Hepatocyte (in vitro differentiated cells): ENCODE results near the gene KPNB1.

Experiments
- EZH2 ChIP-seq: fragments of 200-600 bp; sonication (generic); IDR thresholded peaks from 2 replicates; pipeline ENCODE4 v1.6.1; 2016; ENCODE audit warnings: antibody characterized with exemption, mild to moderate bottlenecking, borderline replicate concordance
- TF ChIP-seq, protein P1 (sequence below): fragments of 200-600 bp; sonication (generic); IDR thresholded peaks from 2 replicates; pipeline ENCODE4 v1.5.1; 2016; ENCODE audit warnings: antibody characterized with exemption, mild to moderate bottlenecking; ENCODE audit not compliant: poor library complexity

DNA sequence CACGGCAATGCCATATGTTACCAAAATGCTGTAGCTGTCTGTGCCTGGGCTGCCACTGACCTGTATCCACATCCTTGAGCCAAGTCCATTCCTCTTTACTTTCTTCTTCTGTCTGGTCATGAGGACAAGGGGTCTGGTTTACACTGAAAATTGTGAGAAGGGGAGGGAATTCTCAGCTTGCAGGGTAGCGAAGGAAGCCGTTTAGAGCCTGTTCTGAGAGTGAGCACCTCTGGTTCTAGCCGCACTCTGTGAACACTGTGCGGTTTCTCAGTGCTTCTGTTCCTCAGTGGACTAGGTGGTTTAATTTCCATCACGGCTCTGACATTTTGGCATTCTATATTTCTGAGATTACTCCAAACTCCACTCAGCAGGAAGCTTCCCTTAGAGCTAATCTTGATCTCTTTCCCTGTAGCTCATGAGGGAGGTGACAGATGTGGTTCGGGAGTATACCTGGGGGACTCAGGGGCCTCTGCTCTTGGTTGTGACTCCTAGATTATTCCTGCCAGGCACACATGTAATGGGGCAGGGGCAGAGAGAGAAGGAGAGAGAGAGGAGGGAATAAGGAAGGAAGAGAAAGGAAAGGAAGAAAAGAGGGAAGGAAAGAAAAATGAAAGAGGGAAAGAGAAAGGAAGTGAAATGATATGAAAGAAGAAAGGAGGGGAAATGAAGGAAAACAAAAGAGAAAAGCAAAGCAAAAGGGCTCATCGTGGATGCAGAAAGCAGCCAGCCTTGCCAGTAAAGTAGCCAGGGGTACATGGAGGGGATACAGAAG, 69.1 kb downstream of the KPNB1 start:
- TF ChIP-seq, protein P1, sequence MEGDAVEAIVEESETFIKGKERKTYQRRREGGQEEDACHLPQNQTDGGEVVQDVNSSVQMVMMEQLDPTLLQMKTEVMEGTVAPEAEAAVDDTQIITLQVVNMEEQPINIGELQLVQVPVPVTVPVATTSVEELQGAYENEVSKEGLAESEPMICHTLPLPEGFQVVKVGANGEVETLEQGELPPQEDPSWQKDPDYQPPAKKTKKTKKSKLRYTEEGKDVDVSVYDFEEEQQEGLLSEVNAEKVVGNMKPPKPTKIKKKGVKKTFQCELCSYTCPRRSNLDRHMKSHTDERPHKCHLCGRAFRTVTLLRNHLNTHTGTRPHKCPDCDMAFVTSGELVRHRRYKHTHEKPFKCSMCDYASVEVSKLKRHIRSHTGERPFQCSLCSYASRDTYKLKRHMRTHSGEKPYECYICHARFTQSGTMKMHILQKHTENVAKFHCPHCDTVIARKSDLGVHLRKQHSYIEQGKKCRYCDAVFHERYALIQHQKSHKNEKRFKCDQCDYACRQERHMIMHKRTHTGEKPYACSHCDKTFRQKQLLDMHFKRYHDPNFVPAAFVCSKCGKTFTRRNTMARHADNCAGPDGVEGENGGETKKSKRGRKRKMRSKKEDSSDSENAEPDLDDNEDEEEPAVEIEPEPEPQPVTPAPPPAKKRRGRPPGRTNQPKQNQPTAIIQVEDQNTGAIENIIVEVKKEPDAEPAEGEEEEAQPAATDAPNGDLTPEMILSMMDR: no peak
- TF ChIP-seq EZH2: no peak
